Endothelial cell of coronary artery (primary cell): ENCODE results near the gene CIPC. TPM values are rescaled to one million over a fixed set of nuclear protein-coding genes. Genes with fewer than 3 reads are reported as not detected.

Source experiments
- total RNA-seq: library from RNA; depleted of rRNA; stranded (reverse); fragments of >200 nt; gene quantifications from 2 replicates; pipeline ENCODE4 v1.2.3, GENCODE V29; 2014

CIPC gene, protein sequence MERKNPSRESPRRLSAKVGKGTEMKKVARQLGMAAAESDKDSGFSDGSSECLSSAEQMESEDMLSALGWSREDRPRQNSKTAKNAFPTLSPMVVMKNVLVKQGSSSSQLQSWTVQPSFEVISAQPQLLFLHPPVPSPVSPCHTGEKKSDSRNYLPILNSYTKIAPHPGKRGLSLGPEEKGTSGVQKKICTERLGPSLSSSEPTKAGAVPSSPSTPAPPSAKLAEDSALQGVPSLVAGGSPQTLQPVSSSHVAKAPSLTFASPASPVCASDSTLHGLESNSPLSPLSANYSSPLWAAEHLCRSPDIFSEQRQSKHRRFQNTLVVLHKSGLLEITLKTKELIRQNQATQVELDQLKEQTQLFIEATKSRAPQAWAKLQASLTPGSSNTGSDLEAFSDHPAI
- total RNA-seq, result 13.3 and 13.4 TPM in 2 replicates

DNA sequence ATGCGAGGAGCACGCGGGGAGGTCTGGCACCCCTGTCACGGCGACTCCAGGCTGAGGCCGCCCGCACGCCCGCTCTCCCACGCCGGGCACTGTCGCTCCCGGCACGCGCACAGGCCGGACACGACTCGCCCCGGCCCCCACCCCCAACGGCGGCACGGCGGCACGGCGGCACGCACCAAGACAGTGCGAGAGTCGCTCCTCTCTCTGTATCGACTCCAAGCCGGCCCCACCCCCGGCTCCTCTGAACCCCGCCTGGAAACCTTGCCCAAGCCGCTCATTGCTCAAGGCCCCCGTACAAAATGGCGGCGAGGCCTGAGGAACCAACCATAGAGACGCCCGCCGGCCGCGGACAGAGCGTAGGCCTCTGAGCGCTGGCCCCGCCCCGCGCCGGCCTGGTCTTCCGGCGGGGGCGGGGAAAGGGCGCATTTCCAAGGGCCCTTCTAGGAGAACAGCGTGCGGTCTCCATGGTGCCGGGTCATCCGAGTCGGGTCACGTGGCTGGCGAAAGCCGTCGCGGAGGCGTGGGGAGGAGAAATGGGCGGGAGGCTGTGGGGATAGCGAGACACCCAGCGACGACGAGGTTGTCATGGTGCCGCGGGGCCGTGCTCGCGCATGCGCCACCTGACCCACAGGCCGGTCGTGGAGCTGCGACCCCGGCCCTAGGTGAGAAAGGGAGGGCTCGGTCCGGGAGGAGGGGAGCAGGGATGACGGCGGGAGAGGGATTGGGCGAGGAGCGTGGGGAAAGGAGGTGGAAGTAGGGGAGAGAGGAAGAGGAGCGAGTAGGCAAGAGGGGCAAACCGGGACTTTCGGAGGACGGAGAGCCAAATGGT lies at the start of gene CIPC:
Gene CIPC, plus strand, starts transcription at position 559 of the 829 bp plus-strand sequence. CDS start 7,451 bp downstream, outside the sequence.

DNA sequence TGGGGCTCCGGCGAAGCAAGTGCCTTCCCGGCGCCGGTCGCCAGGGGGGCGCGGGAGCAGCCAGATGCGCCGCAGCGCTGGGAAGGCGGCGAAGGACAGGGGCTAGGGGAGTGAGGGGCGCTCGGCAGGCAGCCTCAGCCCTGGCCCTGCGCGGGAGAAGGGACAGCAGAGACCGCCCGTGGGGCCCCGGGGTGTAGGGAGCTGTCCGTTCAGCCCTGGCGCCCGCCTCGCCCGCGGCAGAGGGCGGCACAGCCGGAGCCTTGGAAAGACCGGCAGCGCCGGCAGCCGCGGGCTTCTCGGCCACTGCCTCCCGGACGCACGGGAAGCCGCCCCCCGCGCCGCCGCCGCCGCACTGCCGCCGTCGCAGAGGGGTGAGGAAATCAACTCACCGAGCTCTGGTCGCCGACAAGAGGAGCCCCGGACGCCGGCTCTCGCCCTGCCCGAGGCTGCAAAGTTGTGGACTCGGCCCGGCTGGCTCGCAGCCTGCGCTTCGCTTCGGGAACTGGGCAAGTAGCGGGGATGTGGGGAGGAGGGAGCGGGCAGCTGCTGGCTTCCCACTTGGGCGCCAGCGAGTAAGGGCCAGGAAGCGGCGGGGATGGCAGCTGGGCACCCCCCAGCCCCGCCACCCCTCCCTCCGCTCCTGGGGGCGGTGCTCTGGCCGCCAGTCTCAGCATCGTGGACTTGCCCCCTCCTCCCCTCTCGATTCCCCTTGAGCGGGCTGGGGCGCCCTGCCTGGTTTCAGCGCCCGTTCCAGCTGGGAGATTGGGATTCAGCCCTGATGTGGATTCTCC lies 43.4 kb downstream of the CIPC start, which contains the start of gene ZDHHC22:
Gene ZDHHC22, minus strand, starts transcription at position 578 of the 791 bp plus-strand sequence. CDS start 2,053 bp downstream, outside the sequence.

Other genes with a start within 250 kb of the CIPC start
- 8.3 and 14.8 TPM in 2 replicates for gene IRF2BPL, start 69.5 kb upstream of the CIPC start, total RNA-seq
- gene ZDHHC22, start 43.5 kb downstream of the CIPC start, total RNA-seq, result 0.09 TPM in 1 of 2 replicates, not detected in the other
- 0.72 and 0.75 TPM in 2 replicates for gene TMEM63C, start 83.5 kb downstream of the CIPC start, total RNA-seq
- gene NGB, start 172.9 kb downstream of the CIPC start, total RNA-seq, result not detected in 2 replicates
- 9.4 and 12.5 TPM in 2 replicates for gene POMT2, start 222.6 kb downstream of the CIPC start, total RNA-seq
- gene GSTZ1, start 222.8 kb downstream of the CIPC start, total RNA-seq, result 9.3 and 18.1 TPM in 2 replicates